HCT116 (cell line): ENCODE data around the gene RNF150. TPM values are rescaled to one million over a fixed set of nuclear protein-coding genes. Genes with fewer than 3 reads are reported as not detected.

ENCODE experiments used
- ATAC-seq: fragments of 200-7000 bp; cut with Tn5 transposase; 2 replicates; pipeline ENCODE4 v1.9.1; 2020; ENCODE audit warnings: mild to moderate bottlenecking, moderate library complexity
- BruUV-seq: library from RNA; stranded (reverse); fragments of 400-500 nt; replicated peaks from 2 replicates; lab custom pipeline; 2021; lab: Mats Ljungman, UMichigan
- CTCF ChIA-PET: fragments of 300-600 bp; sonication (Branson Sonifier 250); formaldehyde crosslinking; loops from one replicate; lab custom pipeline; 2021; ENCODE audit warnings: antibody characterized with exemption; lab: Charles Lee
- POLR2A ChIA-PET: fragments of 300-600, 350-600 bp; sonication (Branson Sonifier 250); formaldehyde crosslinking; loops from one replicate; lab custom pipeline; 2021; ENCODE audit warnings: antibody characterized with exemption; lab: Charles Lee
- RAD21 ChIA-PET, 2 experiments: fragments of 300-600 bp; sonication (Branson Sonifier 250); formaldehyde crosslinking; loops; one replicate each; lab custom pipeline; 2023; ENCODE audit warnings: low total read pairs in 2 of 2; ENCODE audit not compliant: uncharacterized antibody in 2 of 2, unreplicated experiment in 2 of 2, low non-redundant PET in 1 of 2; lab: Charles Lee
- DNase-seq: peaks from one replicate; pipeline ENCODE4 v3.0.0-alpha.2; 2010; ENCODE audit warnings: low read depth, low spot score
- H2AFZ ChIP-seq: fragments of 200-600 bp; shearing (Covaris generic), sonication (generic); 2 replicates; pipeline ENCODE4 v1.6.1; 2017; ENCODE audit warnings: low read depth, mixed run types, mixed read lengths, antibody characterized with exemption, low read length; ENCODE audit not compliant: poor library complexity, severe bottlenecking
- H3K27ac ChIP-seq: 2 replicates; pipeline ENCODE4 v1.5.1; 2012; ENCODE audit warnings: low read depth, low read length
- H3K27me3 ChIP-seq: fragments of 200-600 bp; sonication (generic); 2 replicates; pipeline ENCODE4 v1.6.1; 2016; ENCODE audit warnings: mixed run types, low read length, mixed read lengths; ENCODE audit not compliant: insufficient read depth
- H3K36me3 ChIP-seq, 2 experiments: fragments of 200-500 bp in 1 of 2; fragments of 200-600 bp in 1 of 2; sonication (Bioruptor generic) in 1 of 2; sonication (generic) in 1 of 2; 2 replicates each; pipeline versions ENCODE4 v1.5.1 to v1.6.1; 2014 to 2016; ENCODE audit warnings: low read length in 2 of 2, inconsistent platforms in 1 of 2, mixed read lengths in 1 of 2, mixed run types in 1 of 2; ENCODE audit not compliant: insufficient read depth in 2 of 2, control insufficient read depth in 1 of 2
- H3K4me1 ChIP-seq, 2 experiments: fragments of 200-600 bp in 1 of 2; sonication (generic) in 1 of 2; 2 replicates each; pipeline versions ENCODE4 v1.5.1 to v1.6.1; 2012 to 2017; ENCODE audit warnings: low read length in 2 of 2, inconsistent platforms in 1 of 2, mild to moderate bottlenecking in 1 of 2, mixed read lengths in 1 of 2, mixed run types in 1 of 2, moderate library complexity in 1 of 2; ENCODE audit not compliant: insufficient read depth in 2 of 2, control insufficient read depth in 1 of 2
- H3K4me2 ChIP-seq: fragments of 200-600 bp; sonication (generic); 2 replicates; pipeline ENCODE4 v1.6.1; 2017; ENCODE audit warnings: mixed run types, low read length, mixed read lengths
- H3K4me3 ChIP-seq, 2 experiments: fragments of 200-600 bp in 1 of 2; sonication (generic) in 1 of 2; replicated peaks in 1 of 2; 2 replicates each; pipeline ENCODE4 v1.5.1; 2011 to 2016; ENCODE audit warnings: low read length in 2 of 2, control low read depth in 1 of 2, low read depth in 1 of 2, mild to moderate bottlenecking in 1 of 2, mixed read lengths in 1 of 2, mixed run types in 1 of 2
- H3K79me2 ChIP-seq: fragments of 200-600 bp; sonication (generic); 2 replicates; pipeline ENCODE4 v1.6.1; 2017; ENCODE audit warnings: mild to moderate bottlenecking, mixed run types, low read length, moderate library complexity, mixed read lengths; ENCODE audit not compliant: insufficient read depth
- H3K9ac ChIP-seq: fragments of 200-600 bp; sonication (generic); 2 replicates; pipeline ENCODE4 v1.6.1; 2016; ENCODE audit warnings: low read length, mixed read lengths
- H3K9me2 ChIP-seq: fragments of 200-600 bp; sonication (generic), shearing (Covaris generic); 2 replicates; pipeline ENCODE4 v1.6.1; 2017; ENCODE audit warnings: mixed run types, mild to moderate bottlenecking, moderate library complexity; ENCODE audit not compliant: insufficient read depth
- H3K9me3 ChIP-seq, 2 experiments: fragments of 200-500 bp in 1 of 2; fragments of 200-600 bp in 1 of 2; sonication (Bioruptor generic) in 1 of 2; sonication (generic) in 1 of 2; 2 replicates each; pipeline ENCODE4 v1.6.1; 2014 to 2017; ENCODE audit warnings: low read length in 2 of 2, mixed read lengths in 2 of 2, inconsistent platforms in 1 of 2, low read depth in 1 of 2, mild to moderate bottlenecking in 1 of 2, mixed run types in 1 of 2, moderate library complexity in 1 of 2; ENCODE audit not compliant: control insufficient read depth in 1 of 2, insufficient read depth in 1 of 2
- H4K20me1 ChIP-seq: fragments of 200-600 bp; sonication (generic), shearing (Covaris generic); 2 replicates; pipeline ENCODE4 v1.6.1; 2017; ENCODE audit warnings: mixed run types, mild to moderate bottlenecking, moderate library complexity; ENCODE audit not compliant: insufficient read depth
- ATF3 ChIP-seq: IDR thresholded peaks from 2 replicates; pipeline ENCODE4 v1.6.1; 2012
- CEBPB ChIP-seq: IDR thresholded peaks from 2 replicates; pipeline ENCODE4 v1.6.1; 2012; ENCODE audit warnings: low read depth
- EGR1 ChIP-seq: IDR thresholded peaks from 2 replicates; pipeline ENCODE4 v1.6.1; 2012; ENCODE audit warnings: low read depth
- EZH2 ChIP-seq: fragments of 200-600 bp; sonication (generic); IDR thresholded peaks from 2 replicates; pipeline ENCODE4 v1.6.1; 2017; ENCODE audit warnings: antibody characterized with exemption, mixed run types
- EZH2phosphoT487 ChIP-seq: fragments of 200-600 bp; IDR thresholded peaks from 2 replicates; pipeline ENCODE4 v1.6.1; 2018; ENCODE audit warnings: antibody characterized with exemption, borderline replicate concordance
- FOSL1 ChIP-seq: IDR thresholded peaks from 2 replicates; pipeline ENCODE4 v1.6.1; 2012; ENCODE audit warnings: low read depth
- RAD21 ChIP-seq: IDR thresholded peaks from 2 replicates; pipeline ENCODE4 v1.6.1; 2012; ENCODE audit warnings: low read depth, mild to moderate bottlenecking
- REST ChIP-seq: IDR thresholded peaks from 2 replicates; pipeline ENCODE4 v1.6.1; 2012; ENCODE audit warnings: low read depth
- SIN3A ChIP-seq: IDR thresholded peaks from 2 replicates; pipeline ENCODE4 v1.6.1; 2012; ENCODE audit warnings: low read depth
- SP1 ChIP-seq: IDR thresholded peaks from 2 replicates; pipeline ENCODE4 v1.6.1; 2012; ENCODE audit warnings: low read depth
- TCF7L2 ChIP-seq: IDR thresholded peaks from 2 replicates; pipeline ENCODE4 v1.7.0; 2011; ENCODE audit warnings: borderline replicate concordance, inconsistent platforms; ENCODE audit not compliant: insufficient read depth, insufficient read length; ENCODE audit errors: extremely low read depth
- ZBTB33 ChIP-seq: IDR thresholded peaks from 2 replicates; pipeline ENCODE4 v1.6.1; 2011; ENCODE audit warnings: mild to moderate bottlenecking, low read length, moderate library complexity; ENCODE audit not compliant: insufficient replicate concordance; ENCODE audit errors: extremely low read depth
- intact Hi-C: fragments of 100-400 bp; cut with micrococcal nuclease; formaldehyde crosslinking; loops from 2 replicates; pipeline ENCODE4 v1.10.0; 2022
- total RNA-seq: library from RNA; stranded (reverse); gene quantifications from one replicate; pipeline ENCODE4 v1.2.1, GENCODE V29; 2021; ENCODE audit not compliant: unreplicated experiment

Gene RNF150
- total RNA-seq, 1 experiment from 2014 or later: 0.07 TPM

- intact Hi-C loops: loop anchor here (10.0 kb wide), 1 partner anchor 1982 kb away; the partner anchor contains the start of gene INPP4B
Observed at GRCh38 chr4:140863197-140863596, 270.1 kb downstream of the RNF150 start.

More at GRCh38 chr4:140863197-140863596, 270.1 kb downstream of the RNF150 start:
- POLR2A ChIA-PET: no interaction called here
- H3K36me3 ChIP-seq: no peaks in the 10 kb centered on the region
- TF ChIP-seq ATF3 (no peak), REST (no peak), SP1 (no peak), ZBTB33 (no peak), EZH2phosphoT487 (no peak), EZH2 (no peak), SIN3A (no peak), RAD21 (no peak), EGR1 (no peak), CEBPB (no peak), TCF7L2 (no peak), FOSL1 (no peak)
- TF ChIP-seq, all 23 proteins: peak for 0
- Histone ChIP-seq H3K9ac (no peak overlapping the region), H2AFZ (no peak overlapping the region), H4K20me1 (no peaks in the 10 kb centered on the region), H3K4me2 (no peak overlapping the region), H3K9me2 (no peaks in the 10 kb centered on the region), H3K4me1 (no peaks in the 10 kb centered on the region), H3K27me3 (no peaks in the 10 kb centered on the region), H3K4me3 (no peak overlapping the region), H3K27ac (no peak overlapping the region), H3K9me3 (no peaks in the 10 kb centered on the region), H3K79me2 (no peaks in the 10 kb centered on the region)
- ChIA-PET RAD21 (no interaction called here), CTCF (interaction anchor here (1.7 kb wide), 1 partner anchor 21 kb away, joined by 7 read pairs; no protein-coding TSS in a partner anchor)
- BruUV-seq: no TSS peak
- ATAC-seq (no peak), DNase-seq (no peak)
